GM19240 (cell line): Measurements from ENCODE around the gene QSOX1.

ENCODE experiments used
- DNase-seq: peaks from one replicate; pipeline ENCODE4 v3.0.0; 2011; ENCODE audit warnings: low spot score; ENCODE audit not compliant: insufficient read length

QSOX1 gene

DNA sequence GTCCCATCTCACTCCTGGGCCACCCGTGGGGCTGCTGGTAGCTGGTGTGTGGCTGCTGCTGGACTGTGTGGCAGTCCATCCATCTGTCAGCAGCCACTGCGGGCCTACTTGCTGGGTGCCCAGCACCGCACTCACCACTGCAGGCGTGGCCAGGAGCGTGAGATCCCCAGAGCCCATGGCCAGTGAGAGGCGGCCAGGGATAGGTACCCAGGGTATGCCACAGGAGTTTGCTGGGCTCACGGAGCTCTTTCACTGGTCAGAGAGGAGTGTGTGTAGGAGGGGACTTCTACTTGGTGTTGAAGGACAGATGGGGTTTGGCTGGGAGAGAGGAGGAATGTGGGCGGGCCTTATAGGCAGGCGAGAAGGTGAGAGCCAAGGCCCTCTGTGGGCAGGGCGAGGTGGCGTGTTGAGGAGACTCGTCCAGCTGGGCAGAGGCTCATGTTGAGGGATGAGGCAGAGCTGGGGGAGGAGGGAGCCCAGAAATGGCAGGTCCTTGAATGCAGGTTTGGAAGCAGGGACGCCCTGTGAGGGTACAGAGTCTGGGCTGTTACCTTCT lies 15.0 kb downstream of the QSOX1 start:
- DNase-seq: no peak

DNA sequence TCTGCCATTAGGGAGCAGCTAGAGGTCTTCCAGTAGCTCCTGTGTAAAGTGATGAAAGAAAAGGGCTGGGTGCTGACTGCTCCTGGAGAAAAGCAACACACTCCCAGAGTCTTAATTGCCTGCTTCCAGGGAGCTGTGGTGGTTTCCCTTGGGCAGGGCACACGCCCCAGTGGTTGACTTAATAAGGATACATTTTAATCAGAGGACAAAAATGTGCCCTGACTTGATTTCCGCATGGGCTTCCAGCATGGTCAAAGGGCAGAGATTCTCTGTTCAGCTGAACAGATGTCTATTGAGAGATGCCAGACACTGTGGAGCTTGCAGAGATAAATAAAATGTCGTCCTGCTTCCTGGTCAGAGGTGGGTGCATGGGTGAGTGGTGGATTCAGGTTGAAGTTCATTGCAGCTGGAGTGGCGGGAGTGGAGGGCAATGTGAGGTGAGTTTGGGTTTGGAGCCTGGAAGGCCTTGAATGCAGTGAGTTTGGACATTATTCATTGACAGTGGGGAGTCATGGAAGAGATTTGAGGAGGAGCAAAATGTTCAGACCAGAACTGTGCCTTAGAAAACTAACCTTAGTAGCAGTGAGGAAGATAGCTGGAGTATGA lies 16.0 kb downstream of the QSOX1 start:
- DNase-seq: no peak

DNA sequence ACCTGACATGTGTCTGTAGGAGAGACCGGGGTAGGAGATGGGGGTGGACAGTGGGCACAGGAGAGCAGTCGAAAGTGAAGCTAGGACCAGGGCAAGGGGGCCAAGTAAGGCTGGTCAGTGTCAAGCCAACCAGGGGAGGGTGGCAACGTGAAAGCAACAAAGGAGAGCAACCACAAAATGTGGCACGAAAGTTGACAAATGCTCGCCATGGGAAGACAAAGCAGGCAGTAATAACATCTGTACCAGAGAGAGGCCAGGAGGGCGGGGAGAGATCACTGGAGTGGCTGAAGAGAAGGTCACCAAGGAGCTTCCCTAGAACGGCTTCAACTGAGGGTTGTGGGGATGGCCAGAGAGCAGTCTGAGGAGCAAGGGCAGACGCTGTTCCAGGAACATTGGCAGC lies 17.0 kb downstream of the QSOX1 start:
- no peak for DNase-seq

DNA sequence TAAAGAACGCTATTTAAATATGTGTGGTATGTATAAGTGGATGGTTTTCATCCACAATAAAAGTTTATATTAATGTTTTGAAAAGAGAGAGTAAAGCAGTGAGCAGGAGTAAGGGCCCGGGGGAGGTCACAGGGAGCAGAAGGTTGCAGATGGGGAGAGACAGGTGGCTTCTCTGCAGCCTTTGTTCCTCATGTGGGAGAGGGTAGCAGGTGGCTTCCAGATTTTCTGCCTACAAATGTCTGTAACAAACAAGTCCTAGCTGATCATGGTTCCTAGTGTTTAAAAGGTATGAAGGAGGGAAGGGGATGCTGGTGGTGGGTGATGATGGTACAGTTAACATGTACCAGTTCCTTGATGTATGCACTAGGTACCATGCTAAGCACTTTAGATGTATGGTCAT lies 18.8 kb downstream of the QSOX1 start:
- no peak for DNase-seq

DNA sequence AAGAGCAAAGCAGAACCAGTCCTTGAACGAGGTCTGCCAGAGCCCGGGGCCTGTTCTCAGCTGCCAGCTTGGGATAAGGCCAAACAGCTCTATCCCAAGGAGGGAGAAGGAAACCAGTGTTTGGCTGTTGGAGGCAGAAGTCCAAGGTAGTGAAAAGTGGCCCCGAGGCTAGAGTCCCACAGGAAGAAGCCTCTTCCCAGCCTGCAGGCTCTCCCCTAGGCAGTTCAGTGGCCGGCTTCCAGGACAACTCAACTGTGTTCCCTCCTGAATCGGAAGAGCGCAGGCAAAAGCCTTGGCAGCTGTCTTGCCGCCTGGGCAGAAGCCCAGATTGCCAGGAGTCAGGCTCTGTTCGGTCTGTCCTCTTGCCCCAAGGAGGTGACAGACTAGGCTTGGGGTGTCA lies 19.3 kb downstream of the QSOX1 start:
- no peak for DNase-seq

DNA sequence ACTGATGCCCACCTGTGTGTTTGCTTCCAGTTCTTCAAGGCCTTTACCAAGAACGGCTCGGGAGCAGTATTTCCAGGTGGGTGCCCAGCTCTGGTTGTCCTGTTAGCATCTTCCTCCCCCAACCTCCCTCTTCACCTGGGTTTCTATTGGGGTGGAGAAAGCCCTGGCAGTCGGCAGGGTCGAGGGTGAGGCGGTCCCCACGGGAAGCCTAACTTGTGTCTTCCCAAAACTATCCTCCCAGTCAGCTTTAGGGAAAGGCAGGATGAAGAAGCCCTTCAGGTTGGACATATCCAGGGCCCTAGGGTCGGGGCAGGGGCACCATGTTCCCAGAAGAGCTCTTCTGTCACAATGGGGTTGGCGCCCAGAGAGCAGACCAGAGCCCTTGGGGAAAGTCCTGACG lies 20.6 kb downstream of the QSOX1 start:
- no peak for DNase-seq

DNA sequence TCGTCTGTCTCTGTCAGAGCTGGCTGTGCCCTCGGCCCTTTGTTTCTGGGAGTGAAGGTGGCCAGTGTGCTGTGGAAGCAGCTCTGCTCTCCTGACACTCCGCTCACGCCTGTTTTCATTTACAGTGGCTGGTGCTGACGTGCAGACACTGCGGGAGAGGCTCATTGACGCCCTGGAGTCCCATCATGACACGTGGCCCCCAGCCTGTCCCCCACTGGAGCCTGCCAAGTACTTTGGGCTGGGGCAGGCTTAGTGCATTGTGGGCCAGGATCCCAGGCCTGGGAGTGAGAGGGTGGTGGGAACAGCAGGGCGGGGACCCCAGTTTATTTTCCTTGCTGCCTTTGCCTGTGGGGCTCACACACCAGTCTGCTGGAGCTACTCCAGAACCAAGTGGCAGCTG lies 21.1 kb downstream of the QSOX1 start:
- no peak for DNase-seq

DNA sequence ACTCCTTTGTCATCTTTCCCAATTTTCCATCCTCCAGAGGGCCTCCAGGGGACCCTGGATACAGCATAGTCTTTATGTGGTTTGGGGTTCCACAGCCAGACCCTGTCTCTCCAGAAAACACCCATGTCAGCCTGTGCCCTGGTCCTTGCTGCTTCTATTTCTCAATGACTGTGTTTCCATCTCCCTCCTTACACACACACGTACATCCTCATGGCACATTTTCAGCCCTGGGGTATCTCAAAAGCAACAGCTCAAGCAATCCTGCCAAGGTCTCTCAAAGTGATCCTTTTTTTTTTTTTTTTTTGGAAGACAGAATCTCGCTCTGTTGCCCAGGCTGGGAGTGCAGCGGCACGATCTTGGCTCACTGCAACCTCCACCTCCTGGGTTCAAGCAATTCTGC lies 22.3 kb downstream of the QSOX1 start:
- no peak for DNase-seq

DNA sequence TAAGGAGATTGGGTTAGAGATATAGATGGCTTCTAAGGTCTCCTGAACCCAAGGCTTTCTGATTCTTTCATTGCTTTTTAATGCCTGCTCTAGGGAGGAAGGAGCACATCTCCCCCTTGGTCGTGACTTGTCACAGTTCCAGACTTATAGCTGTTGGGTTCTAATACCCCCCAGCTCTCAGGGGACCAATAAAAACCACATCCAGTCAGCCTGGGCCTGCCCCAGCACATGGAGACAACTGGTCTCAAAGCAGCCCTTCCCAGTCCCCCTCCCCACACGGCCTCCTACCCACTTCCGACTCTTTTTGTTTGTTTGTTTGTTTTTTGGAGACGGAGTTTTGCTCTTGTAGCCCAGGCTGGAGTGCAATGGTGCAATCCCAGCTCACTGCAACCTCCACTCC lies 23.3 kb downstream of the QSOX1 start:
- no peak for DNase-seq

DNA sequence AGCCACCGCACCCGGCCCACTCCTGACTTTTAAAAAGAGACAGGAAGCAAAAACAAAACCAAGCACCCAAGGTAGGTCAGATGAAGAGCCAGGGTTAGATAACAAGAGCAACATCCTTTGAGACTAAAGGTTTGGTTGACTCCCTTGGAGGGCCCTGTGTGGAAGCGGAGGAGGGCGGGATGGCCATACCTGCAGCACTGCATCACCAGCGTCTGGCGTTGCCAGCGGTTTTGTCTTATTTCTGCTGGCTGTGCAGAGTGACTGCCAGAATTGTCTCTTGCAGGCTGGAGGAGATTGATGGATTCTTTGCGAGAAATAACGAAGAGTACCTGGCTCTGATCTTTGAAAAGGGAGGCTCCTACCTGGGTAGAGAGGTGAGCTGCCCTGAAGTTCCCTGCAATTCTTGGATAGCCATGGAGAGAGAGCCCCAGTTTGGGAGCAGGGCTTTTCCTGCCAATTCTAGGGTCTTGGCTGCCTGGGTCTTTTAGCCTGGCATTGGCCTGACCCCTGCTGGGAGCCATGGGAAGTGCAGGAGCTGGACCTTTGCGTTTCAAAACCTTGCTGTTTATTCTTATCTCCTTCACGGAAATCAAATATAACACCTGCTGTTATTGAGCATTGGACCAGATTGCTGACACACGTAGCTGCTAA lies 24.0 kb downstream of the QSOX1 start:
- peak; percentile 84 for DNase-seq

DNA sequence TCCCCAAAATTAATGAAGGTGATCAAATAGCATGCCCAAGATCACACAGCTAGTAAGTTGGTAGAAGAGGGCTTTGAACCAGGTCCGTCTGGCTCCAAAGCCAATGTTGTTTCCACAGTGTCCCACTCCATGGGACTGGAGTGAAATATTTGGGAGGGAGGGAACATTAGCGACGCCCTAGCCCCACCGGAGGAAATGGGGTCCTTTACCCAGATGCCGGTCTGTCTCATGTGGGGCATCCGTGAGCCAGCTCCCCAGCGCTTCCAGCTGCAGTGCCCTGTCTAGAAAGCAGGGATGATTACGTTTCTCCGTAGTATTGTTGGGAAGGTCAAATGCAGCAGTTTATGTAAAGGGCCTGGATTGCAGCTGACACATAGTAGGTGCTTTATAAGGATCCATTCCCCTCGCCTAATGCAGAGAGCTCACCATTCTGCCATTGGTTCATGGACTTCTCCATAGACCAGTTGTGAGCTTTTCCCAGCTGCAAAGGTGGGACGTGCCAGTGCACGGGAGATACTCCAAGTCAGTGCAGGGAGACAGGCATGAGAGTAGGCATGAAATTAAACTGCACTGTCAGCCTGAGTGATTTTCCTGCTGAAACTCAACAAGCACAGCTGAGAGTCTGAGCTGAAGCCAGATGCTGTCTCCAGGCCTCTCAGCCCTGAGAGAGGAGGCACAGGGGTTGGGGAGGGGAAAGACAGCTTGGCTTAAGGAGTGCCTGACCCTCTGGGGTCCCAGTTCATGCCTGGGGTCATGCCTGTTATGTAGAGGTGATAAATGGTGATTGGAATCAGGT lies 24.7 kb downstream of the QSOX1 start:
- no peak for DNase-seq

DNA sequence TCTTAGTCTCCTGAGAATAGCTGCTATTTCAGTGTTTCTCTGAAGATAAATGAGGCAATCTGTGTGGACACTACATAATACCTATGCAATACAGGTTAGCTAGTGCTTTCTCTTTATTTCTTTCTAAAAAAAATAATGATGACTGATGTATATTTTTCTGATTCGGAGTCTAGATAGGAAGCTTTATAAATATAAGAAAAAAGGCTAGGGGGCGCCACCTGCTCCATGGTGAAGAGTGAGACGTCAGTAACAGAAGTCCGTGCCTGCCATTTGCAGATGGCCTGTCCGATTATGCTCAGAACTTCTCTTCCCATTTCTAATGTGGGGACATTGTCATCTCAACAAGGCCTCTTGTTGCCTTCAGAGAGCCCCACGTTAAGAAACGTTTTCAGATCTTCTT lies 26.4 kb downstream of the QSOX1 start:
- no peak for DNase-seq

DNA sequence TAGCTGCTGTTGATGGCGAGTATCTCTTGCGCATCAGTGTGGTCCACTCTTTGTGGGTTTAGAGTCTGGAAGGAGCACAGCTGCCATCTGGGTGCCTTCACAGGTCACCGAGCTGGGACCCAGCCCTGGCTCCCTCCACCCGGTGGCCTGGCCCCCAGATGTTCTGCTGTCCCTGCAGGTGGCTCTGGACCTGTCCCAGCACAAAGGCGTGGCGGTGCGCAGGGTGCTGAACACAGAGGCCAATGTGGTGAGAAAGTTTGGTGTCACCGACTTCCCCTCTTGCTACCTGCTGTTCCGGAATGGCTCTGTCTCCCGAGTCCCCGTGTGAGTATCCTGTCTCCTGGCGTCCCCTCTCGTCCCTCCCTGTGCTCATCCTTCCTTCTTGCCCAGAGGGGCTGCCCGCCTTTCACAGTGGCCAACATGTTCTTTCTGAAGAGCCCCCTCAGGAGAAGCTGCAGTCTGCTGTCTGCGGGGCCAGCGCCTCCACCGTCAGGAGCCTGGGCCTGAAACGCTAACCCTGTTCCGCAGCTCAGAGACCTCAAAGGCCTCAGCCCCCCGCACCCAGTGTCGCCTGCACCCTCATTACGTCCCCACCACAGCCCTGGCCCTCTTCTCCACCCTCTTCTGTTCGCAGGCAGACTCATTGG lies 27.4 kb downstream of the QSOX1 start:
- DNase-seq: no peak

DNA sequence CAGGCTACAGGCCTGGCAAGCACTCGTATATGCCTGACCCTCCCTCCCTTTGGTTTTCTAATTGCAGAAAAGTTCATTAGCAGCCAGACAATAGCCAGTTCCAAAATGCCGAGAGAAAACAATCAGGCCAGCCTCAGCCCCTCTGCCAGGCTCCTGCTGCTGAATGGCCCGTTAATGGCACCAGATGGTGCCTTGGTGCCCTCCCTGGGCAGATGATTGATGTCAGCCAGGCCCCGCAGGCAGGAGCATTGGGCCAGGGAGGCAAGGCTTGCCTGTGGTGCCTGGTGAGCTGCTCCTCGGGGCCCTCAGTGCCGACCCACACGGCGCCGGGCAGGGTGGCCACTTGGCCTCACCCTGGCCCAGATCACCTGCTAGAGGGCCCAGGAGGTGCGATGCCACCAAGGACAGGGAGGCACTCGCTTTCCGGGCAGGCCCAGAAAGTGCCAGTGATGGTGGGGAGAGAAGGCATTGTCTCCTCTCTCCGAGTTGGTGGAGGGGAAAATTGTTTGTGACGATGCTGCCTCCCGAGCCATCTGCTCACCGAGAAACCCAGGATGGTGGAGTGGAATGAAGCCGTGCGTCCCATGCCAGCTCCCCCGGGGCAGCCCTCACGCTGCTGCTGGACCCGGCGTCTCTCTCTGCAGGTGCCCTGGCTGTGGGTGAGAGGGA lies 28.1 kb downstream of the QSOX1 start:
- DNase-seq: no peak

DNA sequence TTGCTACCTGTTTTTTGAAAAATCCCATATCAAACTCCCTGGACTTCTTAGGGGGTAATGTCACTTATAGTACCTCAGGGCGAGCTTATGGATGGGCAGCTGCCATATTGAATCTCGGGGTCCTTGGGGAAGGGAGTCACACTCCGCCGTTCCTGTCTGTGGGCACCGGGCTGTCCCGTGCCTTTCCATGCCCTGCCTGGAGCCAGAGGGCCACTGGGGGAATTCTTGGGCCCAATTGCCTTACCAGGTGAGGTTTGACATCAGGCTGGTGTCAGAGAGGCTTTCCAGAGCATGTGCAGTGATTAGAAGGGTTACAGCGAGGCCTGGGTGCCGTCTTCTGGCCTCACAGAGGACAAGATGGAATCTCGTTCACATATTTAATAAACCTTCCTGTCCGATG lies 28.8 kb downstream of the QSOX1 start:
- no peak for DNase-seq

DNA sequence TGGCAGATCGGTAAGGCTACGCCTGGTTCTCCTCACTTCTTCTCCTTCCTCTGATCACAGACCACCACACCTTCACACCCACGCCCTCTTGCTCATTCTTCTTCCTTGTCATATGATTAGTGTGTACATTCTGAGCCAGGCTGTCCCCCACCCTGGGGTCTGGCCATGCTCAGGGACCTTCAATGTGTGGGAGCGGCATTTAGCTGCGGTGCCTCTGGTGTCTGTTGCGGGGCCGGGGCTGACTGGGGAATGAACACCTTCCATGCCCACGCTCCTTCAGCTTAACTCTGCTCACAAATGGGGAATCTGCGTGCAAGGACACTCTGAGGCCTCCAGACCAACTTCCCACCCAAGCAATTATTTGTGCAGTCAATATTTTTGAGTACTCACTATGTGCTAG lies 29.4 kb downstream of the QSOX1 start:
- DNase-seq: no peak

DNA sequence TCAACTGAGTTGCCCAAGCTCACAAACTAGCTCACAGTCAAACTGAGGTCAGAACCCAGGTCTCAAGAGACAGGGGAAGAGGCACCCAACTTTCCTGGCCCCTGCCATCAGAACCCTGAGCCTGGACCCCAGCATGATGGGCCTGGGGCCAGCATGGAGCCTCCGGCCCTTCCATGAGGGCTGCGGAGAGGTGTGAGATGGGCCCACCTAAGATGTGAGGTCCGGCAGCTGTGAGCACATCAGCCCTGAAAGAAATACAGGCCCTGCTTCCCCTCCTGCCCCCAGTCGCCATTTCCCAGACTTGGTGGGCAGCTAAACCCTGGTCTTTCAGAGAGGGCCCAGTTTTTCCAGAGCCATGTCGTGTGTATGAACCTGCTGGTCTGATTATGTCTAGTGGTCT lies 30.6 kb downstream of the QSOX1 start:
- DNase-seq: no peak

DNA sequence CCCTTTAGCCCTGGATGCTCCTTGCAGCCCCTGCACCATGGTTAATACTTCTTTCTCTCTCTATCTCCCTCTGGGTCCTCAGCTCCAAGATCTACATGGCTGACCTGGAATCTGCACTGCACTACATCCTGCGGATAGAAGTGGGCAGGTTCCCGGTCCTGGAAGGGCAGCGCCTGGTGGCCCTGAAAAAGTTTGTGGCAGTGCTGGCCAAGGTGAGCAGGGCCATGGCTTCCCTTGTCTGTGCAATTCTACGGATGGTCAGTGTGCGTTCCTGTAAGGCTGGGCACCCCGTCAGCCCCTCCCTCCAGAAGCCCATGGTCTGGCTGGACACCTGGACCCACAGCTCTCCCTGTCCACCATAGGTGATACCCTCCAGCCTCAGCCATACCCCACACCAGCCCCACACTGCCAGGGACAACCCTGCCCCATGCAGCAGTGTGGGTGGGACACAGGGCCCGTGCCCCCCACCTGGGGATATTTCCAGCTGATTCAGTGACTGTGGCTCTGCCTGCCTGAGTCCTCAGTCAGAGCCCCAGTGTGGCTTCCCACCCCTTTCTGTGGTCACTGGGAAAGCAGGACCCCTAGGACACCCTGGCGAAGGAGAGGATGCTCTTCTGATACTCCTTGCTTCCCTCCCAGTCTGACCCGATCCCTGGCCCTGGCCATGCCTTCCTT lies 31.4 kb downstream of the QSOX1 start:
- DNase-seq: no peak

DNA sequence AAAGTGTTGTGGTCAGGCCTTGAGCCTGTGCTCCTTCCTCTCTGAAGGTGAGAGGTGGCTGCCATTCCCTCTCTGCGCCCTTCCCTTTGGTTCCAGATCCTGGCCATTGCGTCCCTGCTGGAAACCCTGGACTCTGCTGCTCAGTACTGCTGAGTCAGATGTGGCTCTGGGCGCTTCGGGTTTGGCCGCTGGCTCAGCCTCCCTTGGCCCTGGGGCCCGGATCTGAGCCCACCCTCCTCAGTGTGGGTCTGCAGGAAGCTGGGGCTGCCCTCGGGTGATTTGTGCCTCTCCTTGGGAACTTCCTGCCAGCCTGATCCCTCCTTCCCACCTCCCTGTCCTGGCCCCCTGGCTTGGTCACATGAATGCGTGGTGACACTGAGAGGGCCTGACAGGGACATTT lies 32.2 kb downstream of the QSOX1 start:
- no peak for DNase-seq

DNA sequence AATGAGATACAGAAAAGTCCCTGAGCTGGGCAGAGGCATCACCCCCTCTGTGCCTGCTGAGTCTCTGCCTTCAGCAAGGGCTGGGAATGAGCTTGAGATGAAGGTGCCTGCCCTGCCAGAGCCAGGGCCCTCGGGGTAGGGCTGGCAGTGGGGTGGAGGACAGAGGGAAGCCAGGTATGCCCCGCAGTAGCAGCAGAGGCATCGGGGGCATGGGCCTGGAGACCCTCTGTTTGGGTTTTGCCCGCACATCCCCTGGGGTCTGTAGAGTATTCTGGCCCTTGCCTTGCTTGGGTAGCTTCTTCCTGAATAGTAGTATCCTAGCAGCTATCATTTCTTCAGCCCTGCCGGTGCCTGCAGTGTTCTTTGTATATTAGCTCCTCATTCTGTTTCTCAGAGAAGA lies 33.0 kb downstream of the QSOX1 start:
- no peak for DNase-seq

DNA sequence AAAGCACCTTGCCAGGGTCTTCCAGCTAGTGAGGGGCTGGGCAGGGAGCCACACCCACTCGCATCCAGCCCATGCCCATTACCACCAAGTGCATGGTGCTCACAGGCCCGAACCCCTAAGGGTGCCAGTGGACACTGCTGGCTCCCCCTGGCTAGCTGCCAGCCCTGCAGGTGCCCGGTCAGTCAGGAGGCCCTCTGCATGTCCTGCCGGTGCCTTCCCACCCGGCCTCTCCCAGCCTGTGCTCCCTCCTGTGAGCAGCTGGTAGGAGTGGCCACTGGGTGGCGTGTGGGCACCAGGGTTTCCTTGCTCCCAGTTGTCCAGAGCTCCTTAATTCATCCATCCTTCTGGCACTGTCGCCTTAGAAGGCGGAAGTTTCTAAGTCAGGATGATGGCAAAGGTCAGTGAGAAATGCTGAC lies 33.4 kb downstream of the QSOX1 start:
- DNase-seq: peak; percentile 31
